EH (cell line): ENCODE results near the gene CREBBP.

Experiments
- DNase-seq: peaks from one replicate; pipeline ENCODE4 v3.0.0-alpha.2; 2015; ENCODE audit warnings: low read depth

Gene CREBBP

GRCh38 chr16:3824121-3824795, 56.3 kb downstream of the CREBBP start:
- DNase-seq, result no peak

- DNase-seq, result no peak
These were observed 57.1 kb downstream of the CREBBP start for GRCh38 chr16:3823427-3823826.

DNA sequence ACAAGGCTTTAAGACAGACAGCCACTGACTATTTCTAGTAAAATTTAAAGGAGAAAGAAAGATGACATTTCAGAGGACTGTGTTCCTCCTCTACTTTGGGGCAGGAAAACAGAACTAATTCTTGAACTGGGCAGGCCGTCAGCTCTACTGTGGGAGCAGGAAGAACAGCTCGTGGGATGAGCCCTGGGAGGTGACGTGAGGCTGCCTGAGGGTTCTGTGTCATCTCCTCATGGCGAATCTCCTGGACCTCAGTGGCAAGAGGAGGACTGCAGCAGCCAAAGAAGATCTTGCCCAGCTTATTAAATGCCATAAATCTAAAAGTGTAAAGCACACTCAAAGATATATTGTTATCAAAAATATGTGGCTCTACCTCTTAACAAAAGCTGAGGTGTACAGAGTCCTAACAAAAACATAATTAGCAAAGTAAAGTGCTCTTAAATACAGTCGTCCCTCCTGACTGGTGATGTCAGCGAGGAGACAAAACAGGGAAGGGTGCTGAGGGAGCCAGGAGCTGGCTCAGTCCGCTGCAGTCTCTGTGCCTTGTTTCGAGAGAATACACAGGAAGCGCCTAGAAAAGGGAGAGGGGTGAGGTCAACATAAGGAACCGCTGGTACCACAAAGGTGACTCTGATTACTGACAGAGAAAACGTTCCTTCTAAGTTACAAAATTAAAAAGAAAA, 58.0 kb downstream of the CREBBP start:
- peak; percentile 72 for DNase-seq

- no peak for DNase-seq
These were observed 59.3 kb downstream of the CREBBP start for GRCh38 chr16:3821184-3821583.

DNA sequence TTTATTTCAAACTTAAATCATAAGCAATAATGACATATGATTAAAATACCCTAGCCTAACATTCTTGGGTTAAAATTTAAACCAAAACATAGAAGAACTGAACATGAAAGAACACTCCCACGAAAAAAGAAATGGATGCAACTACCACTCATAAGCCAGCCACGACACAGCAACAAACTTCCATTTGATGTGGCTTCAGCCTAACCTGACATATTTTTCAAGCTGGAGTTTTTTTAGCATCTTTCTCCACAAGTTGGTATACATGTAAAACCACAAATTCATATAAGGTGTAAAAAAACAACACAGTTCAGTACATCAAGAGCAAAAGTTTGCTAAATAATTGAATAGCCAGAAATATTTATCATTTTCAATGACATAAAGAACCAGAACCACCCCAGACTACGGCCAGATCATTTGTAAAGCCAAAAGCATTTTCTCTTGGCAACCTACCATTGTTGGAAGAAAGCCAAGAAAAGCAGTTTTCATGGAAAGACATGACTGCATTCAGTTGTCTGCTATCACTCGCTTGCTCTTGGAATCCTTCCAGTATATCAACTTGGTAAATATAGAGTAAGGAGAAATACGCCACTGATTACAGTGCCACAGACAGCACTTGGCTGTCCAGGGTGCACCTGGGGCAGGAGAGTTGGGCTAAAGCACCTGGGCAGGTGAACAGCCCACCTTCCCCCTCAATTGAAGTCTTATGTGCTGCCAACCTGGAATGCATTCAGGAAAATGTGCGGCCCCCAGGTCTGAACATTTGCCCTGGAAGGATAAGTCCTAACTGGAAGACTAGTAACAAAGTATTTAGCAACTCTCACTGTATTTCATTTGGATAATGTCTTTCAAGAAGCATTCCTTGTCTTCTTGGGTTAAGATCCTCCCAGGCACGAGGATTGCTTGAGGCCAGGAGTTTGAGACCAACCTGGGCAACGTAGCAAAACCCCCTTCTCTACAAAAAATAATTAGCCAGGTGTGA, 60.5 kb downstream of the CREBBP start:
- DNase-seq, result peak; percentile 95

DNA sequence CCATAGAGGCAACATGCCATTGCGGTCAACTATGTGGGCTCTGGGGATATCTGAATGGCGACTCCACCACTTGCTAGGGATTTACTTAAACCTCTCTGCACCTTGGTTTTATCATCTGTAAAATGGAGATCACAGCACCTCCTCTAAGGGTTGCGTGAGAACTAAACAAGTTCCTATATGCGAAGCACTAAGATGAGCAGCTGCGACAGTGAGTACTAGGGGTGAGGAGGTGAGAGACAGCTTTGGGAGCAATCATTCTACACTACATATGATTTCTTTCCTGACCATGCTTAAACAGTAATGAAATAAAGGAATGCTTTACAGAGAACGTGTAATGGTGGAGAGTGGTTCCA, 61.4 kb downstream of the CREBBP start:
- no peak for DNase-seq

- no peak for DNase-seq
These were observed 64.2 kb downstream of the CREBBP start for GRCh38 chr16:3816326-3816725.

DNA sequence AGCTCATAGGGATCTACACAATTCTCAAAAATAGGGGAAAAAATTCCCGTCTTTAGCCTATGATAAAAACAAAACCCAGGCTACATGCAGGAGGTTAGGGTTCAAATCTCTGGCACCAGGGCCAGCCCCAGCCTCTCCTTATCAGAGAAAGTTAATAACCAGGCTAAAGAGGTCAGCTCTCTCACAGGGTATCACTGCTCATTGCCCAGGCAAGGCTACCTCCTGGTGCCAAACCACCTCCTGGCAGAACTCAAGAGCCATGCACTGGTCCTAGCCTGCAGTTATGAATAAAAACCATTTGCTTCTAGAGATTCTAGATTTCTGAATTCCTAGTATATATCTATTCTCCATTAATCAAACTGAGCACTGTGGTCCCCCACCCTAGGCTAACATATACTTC, 65.8 kb downstream of the CREBBP start:
- no peak for DNase-seq

- DNase-seq, result no peak
These were observed 67.9 kb downstream of the CREBBP start for GRCh38 chr16:3812469-3813172.

- no peak for DNase-seq
These were observed 69.7 kb downstream of the CREBBP start for GRCh38 chr16:3810818-3811217.

- DNase-seq, result no peak
These were observed 70.3 kb downstream of the CREBBP start for GRCh38 chr16:3810198-3810664.

DNA sequence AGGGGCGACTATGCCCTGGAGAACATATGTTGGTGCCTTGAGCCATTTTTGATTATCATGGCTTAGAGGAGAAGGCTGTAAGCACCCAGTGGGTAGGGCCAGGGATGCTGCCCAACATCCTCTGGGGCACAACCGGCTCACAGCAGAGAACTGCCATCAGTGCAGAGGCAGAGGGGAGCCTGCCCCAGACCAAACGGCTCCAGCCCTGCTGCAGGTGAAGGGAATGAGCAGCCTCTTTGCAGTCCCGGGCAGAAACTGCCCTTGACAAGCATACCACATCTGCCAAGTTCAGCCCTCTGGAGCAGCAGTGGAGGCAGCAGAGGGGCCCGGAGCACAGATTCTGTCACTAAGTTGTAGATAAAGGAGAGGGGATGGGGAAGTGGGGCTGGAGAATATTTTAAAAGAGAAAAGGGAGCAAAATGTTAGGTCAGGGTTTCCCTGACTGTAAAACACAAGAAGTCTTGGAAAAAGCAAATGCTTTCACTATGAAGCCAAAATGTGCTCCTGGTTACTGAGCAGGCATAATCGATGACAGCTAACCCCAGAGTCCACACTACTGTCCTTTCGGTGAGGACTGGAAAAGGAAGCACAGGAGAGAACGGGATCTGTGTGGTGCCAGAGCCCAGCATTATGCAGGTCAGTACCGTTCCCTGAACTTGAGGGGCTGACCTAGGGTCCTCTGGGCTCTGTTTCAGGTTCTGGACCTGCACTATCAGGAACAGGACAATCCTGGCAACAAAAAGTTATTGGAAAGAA, 72.0 kb downstream of the CREBBP start:
- no peak for DNase-seq

- DNase-seq, result no peak
These were observed 72.9 kb downstream of the CREBBP start for GRCh38 chr16:3807425-3808123.

DNA sequence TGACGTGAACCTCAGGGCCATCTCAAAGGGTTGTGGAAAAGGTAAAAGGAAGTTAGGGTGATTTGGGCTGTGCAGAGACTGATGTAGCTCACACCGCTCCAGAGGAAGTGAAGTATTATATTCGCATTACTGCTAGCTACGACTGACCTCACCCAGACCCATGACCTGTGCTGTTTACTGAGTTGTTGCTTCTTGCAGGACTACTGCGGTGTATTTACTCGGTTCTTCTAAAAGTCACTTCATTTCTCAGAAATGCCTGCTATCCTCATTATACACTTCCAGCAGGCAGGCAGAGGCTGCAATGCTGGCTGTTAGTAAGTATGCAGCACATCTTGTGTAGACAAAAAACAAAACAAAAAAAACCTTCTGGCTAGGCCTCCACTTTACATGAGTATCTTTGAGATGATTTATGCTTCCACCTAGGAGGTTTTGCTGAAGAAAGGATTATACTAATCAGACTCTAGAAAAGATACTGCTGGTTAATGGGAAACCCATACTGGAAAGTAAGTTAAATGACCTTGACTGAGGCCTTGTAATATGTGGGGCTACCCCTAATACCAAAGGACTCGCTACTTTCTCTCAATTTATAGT, 76.0 kb downstream of the CREBBP start:
- DNase-seq, result no peak

GRCh38 chr16:3800477-3801270, 79.8 kb downstream of the CREBBP start:
- no peak for DNase-seq

GRCh38 chr16:3800019-3800418, 80.5 kb downstream of the CREBBP start:
- DNase-seq, result no peak

GRCh38 chr16:3799354-3799753, 81.2 kb downstream of the CREBBP start:
- no peak for DNase-seq

DNA sequence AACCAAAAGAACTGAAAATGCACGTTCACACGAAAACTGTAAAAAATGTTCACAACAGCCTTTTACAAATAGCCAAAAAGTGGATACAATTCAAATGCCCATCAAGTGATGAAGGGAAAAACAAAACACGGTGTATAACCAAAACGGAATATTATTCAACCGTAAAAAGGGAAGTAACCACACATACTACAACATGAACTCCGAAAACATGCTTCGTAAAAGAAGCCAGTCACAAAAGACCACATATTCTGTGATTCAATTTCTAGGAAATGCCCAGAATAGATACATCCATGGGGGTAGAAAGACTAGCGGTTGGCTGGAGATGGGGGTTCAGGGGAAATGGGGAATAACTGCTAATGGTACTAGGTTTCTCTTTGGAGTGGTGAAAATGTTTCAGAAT, 81.7 kb downstream of the CREBBP start:
- DNase-seq, result no peak
